ENCODE measurements around the gene TTC7B.

- TF ChIP-seq, protein P1, sequence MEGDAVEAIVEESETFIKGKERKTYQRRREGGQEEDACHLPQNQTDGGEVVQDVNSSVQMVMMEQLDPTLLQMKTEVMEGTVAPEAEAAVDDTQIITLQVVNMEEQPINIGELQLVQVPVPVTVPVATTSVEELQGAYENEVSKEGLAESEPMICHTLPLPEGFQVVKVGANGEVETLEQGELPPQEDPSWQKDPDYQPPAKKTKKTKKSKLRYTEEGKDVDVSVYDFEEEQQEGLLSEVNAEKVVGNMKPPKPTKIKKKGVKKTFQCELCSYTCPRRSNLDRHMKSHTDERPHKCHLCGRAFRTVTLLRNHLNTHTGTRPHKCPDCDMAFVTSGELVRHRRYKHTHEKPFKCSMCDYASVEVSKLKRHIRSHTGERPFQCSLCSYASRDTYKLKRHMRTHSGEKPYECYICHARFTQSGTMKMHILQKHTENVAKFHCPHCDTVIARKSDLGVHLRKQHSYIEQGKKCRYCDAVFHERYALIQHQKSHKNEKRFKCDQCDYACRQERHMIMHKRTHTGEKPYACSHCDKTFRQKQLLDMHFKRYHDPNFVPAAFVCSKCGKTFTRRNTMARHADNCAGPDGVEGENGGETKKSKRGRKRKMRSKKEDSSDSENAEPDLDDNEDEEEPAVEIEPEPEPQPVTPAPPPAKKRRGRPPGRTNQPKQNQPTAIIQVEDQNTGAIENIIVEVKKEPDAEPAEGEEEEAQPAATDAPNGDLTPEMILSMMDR (IDR thresholded peaks at IDR 0.05) = no peak
- TF ChIP-seq POLR2A (IDR thresholded peaks at IDR 0.05) = no peak
Measured at GRCh38 chr14:90820958-90821357, 4.7 kb upstream of the TTC7B start.
